ENCODE measurements around the gene KRTAP12-2.

KRTAP12-2 gene

GRCh38 chr21:44626673-44627143 is 40.0 kb downstream of the KRTAP12-2 start, which contains the start of gene KRTAP10-9:
Gene KRTAP10-9, plus strand, starts transcription at chr21:44627093. Its CDS starts 79 bp downstream, at chr21:44627172.
- no peak for DNase-seq (ENCODE audit: low read depth)

DNA sequence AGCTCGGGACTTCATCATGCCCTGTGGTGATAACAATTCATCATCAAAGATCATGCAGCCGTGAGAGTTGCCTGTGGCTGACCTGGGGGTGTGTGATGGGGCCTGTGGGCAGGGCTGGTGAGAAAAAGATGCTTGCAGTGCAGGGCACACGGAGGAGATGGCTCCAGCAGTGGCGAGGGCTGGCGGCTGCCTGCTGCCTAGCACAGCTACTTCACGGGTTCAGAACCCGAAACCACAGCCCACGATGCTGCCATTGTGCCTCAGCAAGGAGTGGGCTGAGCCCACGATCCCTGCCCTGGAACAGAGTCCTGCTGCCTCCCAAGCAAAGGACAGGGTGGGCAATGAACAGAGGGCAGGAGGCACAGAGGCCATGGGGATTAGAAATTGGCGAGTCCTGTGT is 40.5 kb downstream of the KRTAP12-2 start:
- no peak for DNase-seq (ENCODE audit: low read depth)

GRCh38 chr21:44625756-44626155 is 41.0 kb downstream of the KRTAP12-2 start:
- DNase-seq (ENCODE audit: low read depth), result no peak

DNA sequence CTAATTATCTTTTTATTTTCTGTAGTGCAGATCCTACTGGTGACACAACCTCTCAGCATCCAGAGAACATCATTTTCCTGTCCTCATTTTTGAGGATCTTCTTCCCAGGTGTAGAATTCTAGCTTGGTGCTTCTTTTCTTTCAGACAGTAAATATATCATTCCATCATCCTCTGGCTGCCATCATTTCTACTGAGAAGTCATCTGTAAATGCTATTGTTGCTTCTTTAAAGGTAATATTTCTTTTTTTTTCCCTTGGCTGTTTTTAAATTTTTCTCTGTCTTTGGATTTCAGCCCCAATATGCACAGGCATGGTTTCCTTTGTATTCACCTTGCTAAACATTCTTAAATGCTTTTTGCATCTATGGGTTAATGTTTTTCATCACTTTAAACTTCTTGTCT is 43.2 kb downstream of the KRTAP12-2 start:
- DNase-seq (ENCODE audit: low read depth), result no peak

- DNase-seq (ENCODE audit: low read depth), result no peak
Measured at GRCh38 chr21:44619886-44620285, 46.8 kb downstream of the KRTAP12-2 start.

DNA sequence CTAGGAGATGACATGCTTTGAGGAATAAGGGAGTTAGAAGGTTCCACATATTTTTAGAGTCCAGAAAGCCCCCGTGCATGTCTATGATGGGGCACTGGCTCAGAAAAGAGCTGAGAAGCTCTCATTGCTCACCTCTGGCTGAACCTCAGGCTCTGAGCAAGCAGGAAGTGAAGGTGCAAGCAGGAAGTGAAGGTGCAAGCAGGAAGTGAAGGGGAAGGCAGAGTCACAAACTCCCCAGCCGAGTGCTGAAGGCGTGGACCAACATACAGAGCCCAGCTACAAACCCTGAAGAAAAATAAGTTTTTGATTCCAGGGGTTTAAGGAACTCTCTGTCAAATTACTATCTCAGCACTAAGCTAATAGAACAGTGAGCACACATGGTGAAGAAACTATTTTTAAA is 47.8 kb downstream of the KRTAP12-2 start:
- DNase-seq (ENCODE audit: low read depth), result no peak

GRCh38 chr21:44618504-44618903 is 48.2 kb downstream of the KRTAP12-2 start:
- DNase-seq (ENCODE audit: low read depth), result no peak

GRCh38 chr21:44617071-44617501 is 49.6 kb downstream of the KRTAP12-2 start:
- DNase-seq (ENCODE audit: low read depth), result no peak

DNA sequence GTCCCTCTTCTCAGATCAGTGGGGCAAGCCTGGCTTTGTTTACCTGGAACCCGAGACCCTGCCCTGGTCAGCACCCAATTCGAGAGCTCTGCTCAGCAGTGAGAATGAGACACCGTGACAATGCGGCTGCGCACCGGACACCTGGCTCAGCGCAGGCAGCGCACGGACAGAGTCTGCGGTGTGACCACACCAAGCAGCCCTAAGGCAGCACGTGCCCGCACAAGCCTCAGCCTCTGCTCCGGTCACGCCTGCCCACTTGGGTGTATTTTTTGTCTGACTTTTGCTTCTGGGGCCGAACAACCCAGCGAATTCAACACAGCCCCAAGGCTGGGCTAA is 50.2 kb downstream of the KRTAP12-2 start:
- no peak for DNase-seq (ENCODE audit: low read depth)
